ENCODE data around the gene TFDP2. TPM values are rescaled to one million over a fixed set of nuclear protein-coding genes. Genes with fewer than 3 reads are reported as not detected.

TFDP2 gene
- total and polyA plus RNA-seq, 10 of the 15 experiments (the other 5 are each of a cell fraction or from before 2014, with no cell fraction given), result 28.3 to 100 (median 49.7) TPM

- intact Hi-C loops (cut with micrococcal nuclease; ENCODE audit: unreplicated experiment), result no loop called here
- in situ Hi-C loops (cut with MboI), result no loop called here
Measured at GRCh38 chr3:142077859-142078500, 71.4 kb downstream of the TFDP2 start.

More at GRCh38 chr3:142077859-142078500, 71.4 kb downstream of the TFDP2 start:
- ChIA-PET POLR2A (interaction anchor here (0.6 kb wide), 1 partner anchor 10 kb away, joined by 5 read pairs; no protein-coding TSS in a partner anchor), SMC1A (ENCODE audit: uncharacterized antibody, unreplicated experiment) (interaction anchor here (1.3 kb wide), 1 partner anchor 51 kb away, joined by 4 read pairs; no protein-coding TSS in a partner anchor), CTCF (no interaction called here), RAD21 (ENCODE audit: unreplicated experiment) (no interaction called here)
- Histone ChIP-seq H3K36me3 (ENCODE audit: control insufficient read depth in 2 of 2, insufficient read depth in 2 of 2, low read length in 1 of 2) (no peaks in the 10 kb centered on the region), H2AFZ (ENCODE audit: control insufficient read depth, low read depth, low read length) (no peak overlapping the region), H3K4me3 (no peak overlapping the region), H3K27ac (ENCODE audit: control insufficient read depth, insufficient read depth) (no peak overlapping the region), H3K9ac (ENCODE audit: control insufficient read depth, insufficient read depth, low read length) (no peak overlapping the region), H3K79me2 (ENCODE audit: control insufficient read depth, insufficient read depth, low read length) (no peaks in the 10 kb centered on the region), H3K27me3 (replicated peaks in 1 of 2; ENCODE audit: control insufficient read depth in 2 of 2, insufficient read depth in 2 of 2, low read length in 1 of 2) (no peaks in the 10 kb centered on the region), H4K20me1 (ENCODE audit: control insufficient read depth, insufficient read depth) (no peaks in the 10 kb centered on the region), H3K9me3 (replicated peaks; ENCODE audit: control insufficient read depth, insufficient read depth, low read length) (no peaks in the 10 kb centered on the region), H3K4me2 (ENCODE audit: control insufficient read depth, insufficient read depth) (no peak overlapping the region), H3K4me1 (ENCODE audit: control insufficient read depth, insufficient read depth, low read length) (no peaks in the 10 kb centered on the region)
- no TSS peak for BruUV-seq (replicated peaks)
- ATAC-seq, result no peak
- FAIRE-seq, result no peak
- no peak for DNase-seq (ENCODE audit: low read depth, low spot score)
- TF ChIP-seq E2F4 (IDR thresholded peaks at IDR 0.05; ENCODE audit: low read depth, low read length) (no peak), EGR1 (IDR thresholded peaks at IDR 0.05; ENCODE audit: borderline replicate concordance in 1 of 2, low read depth in 2 of 2, low read length in 2 of 2) (no peak), ZNF217 (IDR thresholded peaks at IDR 0.05) (no peak), MXI1 (IDR thresholded peaks at IDR 0.05; ENCODE audit: low read depth, low read length) (no peak), PKNOX1 (IDR thresholded peaks at IDR 0.05) (no peak), ZBTB4 (CRISPR knock-in tag; IDR thresholded peaks at IDR 0.05) (no peak), NFYA (IDR thresholded peaks at IDR 0.05; ENCODE audit: borderline replicate concordance, low read depth, low read length) (no peak), CHD4 (IDR thresholded peaks at IDR 0.05) (no peak), TCF12 (IDR thresholded peaks at IDR 0.05; ENCODE audit: low read depth, low read length) (no peak), CBX3 (IDR thresholded peaks at IDR 0.05; ENCODE audit: borderline replicate concordance, low read depth) (no peak), SMARCA5 (IDR thresholded peaks at IDR 0.05) (no peak), RUNX3 (IDR thresholded peaks at IDR 0.05; ENCODE audit: low read length) (no peak)
- WGBS (ENCODE audit: insufficient coverage, insufficient replicate concordance, low lambda C conversion rate, missing lambda C conversion rate), result 85% methylated on average over 4 of the region's 4 CpGs
